Mucosa of rectum (tissue), 2 donors: ENCODE results near the gene NFIA.

ENCODE experiments used
- H3K27ac ChIP-seq, 2 donors: one replicate each; pipeline ENCODE4 v1.7.0; 2013; ENCODE audit warnings: inconsistent platforms in 2 of 2, low read depth in 2 of 2, low read length in 2 of 2
- H3K27me3 ChIP-seq, 2 donors: one replicate each; pipeline ENCODE4 v1.7.0; 2013; ENCODE audit warnings: low read length in 2 of 2; ENCODE audit not compliant: control insufficient read depth in 2 of 2, insufficient read depth in 2 of 2
- H3K36me3 ChIP-seq, 2 donors: one replicate each; pipeline ENCODE4 v1.7.0; 2013; ENCODE audit warnings: low read length in 2 of 2; ENCODE audit not compliant: control insufficient read depth in 2 of 2, insufficient read depth in 2 of 2
- H3K4me1 ChIP-seq, 2 donors: one replicate each; pipeline ENCODE4 v1.7.0; 2013; ENCODE audit warnings: low read length in 2 of 2, mild to moderate bottlenecking in 1 of 2; ENCODE audit not compliant: control insufficient read depth in 2 of 2, insufficient read depth in 2 of 2
- H3K4me3 ChIP-seq, 2 donors: one replicate each; pipeline ENCODE4 v1.7.0; 2013; ENCODE audit warnings: low read length in 2 of 2
- H3K9ac ChIP-seq, 2 donors: one replicate each; pipeline ENCODE4 v1.7.0; 2013; ENCODE audit warnings: low read length in 2 of 2, low read depth in 1 of 2, mild to moderate bottlenecking in 1 of 2
- H3K9me3 ChIP-seq, 2 donors: one replicate each; pipeline ENCODE4 v1.7.0; 2013; ENCODE audit warnings: low read length in 2 of 2; ENCODE audit not compliant: control insufficient read depth in 2 of 2
- donor health status: healthy.
- donor health status: Normal muscosa, but diverticular disease.

Gene NFIA

DNA sequence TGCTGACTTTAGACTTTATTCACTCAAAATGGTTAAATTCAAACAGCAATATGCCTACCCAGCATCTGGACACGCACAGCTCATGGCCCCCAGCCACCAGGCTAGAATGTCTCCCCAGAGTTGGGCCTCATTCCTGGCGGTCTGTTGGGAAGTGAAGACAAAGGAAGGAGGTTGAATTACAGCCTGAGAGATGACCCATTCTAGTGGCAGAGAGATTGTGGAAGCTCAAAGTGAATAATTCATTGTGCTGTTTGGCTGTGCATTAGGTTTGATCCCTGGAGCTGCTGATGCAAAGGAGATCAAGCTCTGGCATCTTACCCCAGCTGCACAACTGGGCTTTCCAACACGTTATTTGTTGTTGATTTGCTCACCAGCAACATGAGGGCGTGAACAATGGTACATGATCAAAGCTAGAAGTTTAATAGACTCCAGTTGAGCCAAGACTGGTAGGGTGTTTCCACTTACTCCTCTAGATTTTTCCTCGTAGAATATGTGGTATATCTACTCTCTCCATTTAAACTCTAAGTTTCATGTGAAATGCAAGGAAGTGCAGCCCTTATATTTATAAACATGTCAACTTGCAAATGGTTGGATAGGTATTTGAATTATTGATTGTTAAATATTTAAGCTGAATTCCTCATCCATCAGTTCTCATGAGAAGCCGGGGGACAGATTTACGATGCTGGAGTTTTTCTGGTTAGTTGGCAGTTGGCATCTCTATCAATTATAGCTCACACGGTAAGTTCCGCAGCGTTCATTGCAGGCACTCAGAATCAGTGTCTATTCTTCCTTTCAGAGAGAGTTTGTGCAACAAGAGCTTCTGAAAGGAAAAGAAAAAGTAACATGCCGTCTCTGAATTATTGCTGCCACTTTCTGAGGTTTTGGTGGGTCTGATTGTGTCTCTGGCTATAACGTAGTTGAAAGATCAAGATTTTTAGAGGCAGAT lies 419.9 kb downstream of the NFIA start:
- no peaks in the 10 kb centered on the region for H3K4me1 ChIP-seq
- H3K9ac ChIP-seq: no peak overlapping the region
- H3K4me3 ChIP-seq: no peak overlapping the region

DNA sequence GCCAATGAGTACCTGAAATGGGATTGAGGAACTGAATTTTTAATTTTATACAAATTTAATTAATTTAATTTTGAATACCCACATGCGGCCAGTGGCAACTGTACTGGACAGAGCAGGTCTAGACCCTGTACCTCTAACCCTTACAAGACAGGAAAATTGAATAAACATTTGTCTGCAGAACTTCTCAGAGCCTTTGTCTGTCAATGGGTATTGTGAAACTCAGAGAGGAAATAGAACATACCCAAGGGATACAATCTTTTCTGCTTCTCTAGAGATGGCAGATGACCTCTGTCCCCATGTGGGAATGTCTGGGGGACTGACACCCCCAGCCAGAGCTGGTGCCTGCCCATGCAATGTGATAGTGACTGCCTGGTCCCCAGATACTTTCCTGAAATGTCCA lies 421.9 kb downstream of the NFIA start:
- no peak overlapping the region for H3K27ac ChIP-seq
- no peaks in the 10 kb centered on the region for H3K9me3 ChIP-seq
- H3K9ac ChIP-seq: no peak overlapping the region
- H3K36me3 ChIP-seq: no peaks in the 10 kb centered on the region
- no peaks in the 10 kb centered on the region for H3K4me1 ChIP-seq
- H3K27me3 ChIP-seq: no peaks in the 10 kb centered on the region
- no peak overlapping the region for H3K4me3 ChIP-seq

More for the DNA sequence above, 419.9 kb downstream of the NFIA start:
- no peaks in the 10 kb centered on the region for H3K36me3 ChIP-seq
- H3K9me3 ChIP-seq: no peaks in the 10 kb centered on the region
- no peak overlapping the region for H3K27ac ChIP-seq
- no peaks in the 10 kb centered on the region for H3K27me3 ChIP-seq

DNA sequence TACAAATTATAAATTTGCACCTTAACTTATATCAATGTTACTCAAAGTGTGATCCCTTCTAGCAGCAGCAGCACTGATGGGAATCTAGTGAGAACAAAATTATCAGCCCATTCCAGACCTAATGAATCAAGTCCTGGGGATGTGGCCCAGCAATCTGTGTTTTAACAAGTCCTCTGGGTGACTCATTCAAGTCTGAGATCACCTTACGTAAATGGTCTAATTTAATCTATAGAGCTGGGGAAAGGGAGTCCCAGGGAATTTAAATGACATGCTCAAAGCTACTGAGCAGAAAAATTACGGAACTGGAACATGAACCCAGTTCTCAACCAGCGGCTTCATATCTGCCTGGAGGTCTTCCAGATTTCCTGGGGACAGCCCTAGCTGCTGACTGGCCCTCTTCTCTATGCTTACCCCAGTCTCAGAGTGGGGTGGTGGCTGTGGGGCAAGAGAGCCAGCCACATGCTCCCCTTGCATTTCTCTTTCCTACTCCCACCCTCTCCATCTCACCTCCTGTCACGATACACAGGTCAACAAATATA lies 422.6 kb downstream of the NFIA start:
- no peak overlapping the region for H3K4me3 ChIP-seq
- no peaks in the 10 kb centered on the region for H3K9me3 ChIP-seq
- H3K27me3 ChIP-seq: no peaks in the 10 kb centered on the region
- no peaks in the 10 kb centered on the region for H3K36me3 ChIP-seq
- no peaks in the 10 kb centered on the region for H3K4me1 ChIP-seq
- no peak overlapping the region for H3K27ac ChIP-seq
- H3K9ac ChIP-seq: no peak overlapping the region

DNA sequence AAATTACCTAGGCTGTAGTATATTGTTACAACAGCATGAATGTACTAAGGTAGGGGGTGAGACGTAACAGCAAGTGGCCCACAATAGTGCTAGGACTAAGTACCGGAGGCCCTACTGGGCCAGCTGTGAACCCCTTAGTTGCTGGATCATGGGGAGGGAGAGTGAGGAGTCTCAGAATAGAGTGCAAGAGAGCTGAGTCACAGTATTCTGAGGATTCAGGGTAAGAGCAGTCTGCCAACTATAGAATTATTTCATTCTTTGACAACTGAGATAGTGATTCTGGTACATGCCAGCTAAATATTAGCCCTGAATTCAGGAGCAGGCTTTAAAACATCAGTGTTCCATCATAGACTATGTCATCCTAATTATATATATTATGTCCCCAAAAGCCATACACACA lies 423.9 kb downstream of the NFIA start:
- no peaks in the 10 kb centered on the region for H3K4me1 ChIP-seq
- H3K9ac ChIP-seq: no peak overlapping the region
- H3K27ac ChIP-seq: no peak overlapping the region
- no peaks in the 10 kb centered on the region for H3K9me3 ChIP-seq
- H3K27me3 ChIP-seq: no peaks in the 10 kb centered on the region
- no peak overlapping the region for H3K4me3 ChIP-seq
- no peaks in the 10 kb centered on the region for H3K36me3 ChIP-seq

DNA sequence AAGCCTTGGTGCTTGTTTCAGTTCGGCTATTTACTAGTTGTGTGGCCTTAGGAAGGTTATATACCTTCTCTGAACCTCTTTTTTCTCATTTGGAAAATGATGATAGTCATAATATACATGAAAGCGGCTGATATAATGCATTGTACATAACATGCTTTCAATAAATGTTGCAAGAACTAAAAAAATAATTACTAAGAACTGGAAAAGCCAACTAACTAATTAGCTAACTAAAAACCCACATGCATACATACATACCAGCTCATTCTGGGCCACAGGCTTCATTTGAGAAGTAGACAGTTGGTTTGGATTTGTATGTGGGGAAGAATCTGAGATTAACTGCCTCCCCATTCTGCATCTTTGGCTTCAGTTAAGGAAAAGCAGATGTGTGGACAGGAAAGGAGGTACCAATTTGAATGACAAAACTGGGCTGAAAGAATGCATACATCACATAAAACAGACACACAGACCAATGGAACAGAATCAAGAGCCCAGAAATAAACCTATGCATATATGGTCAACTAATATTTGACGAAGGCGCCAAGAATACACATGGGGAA lies 424.7 kb downstream of the NFIA start:
- no peak overlapping the region for H3K9ac ChIP-seq
- no peaks in the 10 kb centered on the region for H3K9me3 ChIP-seq
- no peak overlapping the region for H3K27ac ChIP-seq
- no peak overlapping the region for H3K4me3 ChIP-seq
- H3K27me3 ChIP-seq: no peaks in the 10 kb centered on the region
- no peaks in the 10 kb centered on the region for H3K36me3 ChIP-seq
- H3K4me1 ChIP-seq: no peaks in the 10 kb centered on the region
